Activated naive CD4-positive, alpha-beta T cell treated with anti-CD3 and anti-CD28 coated beads, Interleukin-2, amount 50 U/mL, for 24 hours (primary cell): ENCODE data around the gene PRKG1.

Source experiments
- H3K27ac Mint-ChIP-seq: one replicate; pipeline ENCODE4 v1.8.0; 2021; ENCODE audit warnings: mild to moderate bottlenecking, mixed read lengths
- H3K27me3 Mint-ChIP-seq: one replicate; pipeline ENCODE4 v1.8.0; 2021; ENCODE audit warnings: mixed read lengths
- H3K36me3 Mint-ChIP-seq: one replicate; pipeline ENCODE4 v1.8.0; 2021; ENCODE audit warnings: mixed read lengths
- H3K4me1 Mint-ChIP-seq: one replicate; pipeline ENCODE4 v1.8.0; 2021; ENCODE audit warnings: mixed read lengths
- H3K4me3 Mint-ChIP-seq: one replicate; pipeline ENCODE4 v1.8.0; 2021; ENCODE audit warnings: mild to moderate bottlenecking, mixed read lengths
- H3K9me3 Mint-ChIP-seq: one replicate; pipeline ENCODE4 v1.8.0; 2021; ENCODE audit warnings: mixed read lengths

PRKG1 gene

GRCh38 chr10:51363415-51363814 lies 289.1 kb downstream of the PRKG1 start:
- peaks cover 3% of the 10 kb centered on the region for H3K27me3 Mint-ChIP-seq
- H3K4me3 Mint-ChIP-seq: no peak overlapping the region
- no peaks in the 10 kb centered on the region for H3K4me1 Mint-ChIP-seq
- H3K9me3 Mint-ChIP-seq: peaks cover under 1% of the 10 kb centered on the region
- no peaks in the 10 kb centered on the region for H3K36me3 Mint-ChIP-seq
- no peak overlapping the region for H3K27ac Mint-ChIP-seq

- H3K36me3 Mint-ChIP-seq: no peaks in the 10 kb centered on the region
- no peak overlapping the region for H3K27ac Mint-ChIP-seq
- no peak overlapping the region for H3K4me3 Mint-ChIP-seq
- H3K9me3 Mint-ChIP-seq: peaks cover 4% of the 10 kb centered on the region
- H3K4me1 Mint-ChIP-seq: no peaks in the 10 kb centered on the region
- H3K27me3 Mint-ChIP-seq: peaks cover 3% of the 10 kb centered on the region
These were observed 290.4 kb downstream of the PRKG1 start for GRCh38 chr10:51364674-51365073.

- Mint-ChIP-seq H3K9me3 (peaks cover 4% of the 10 kb centered on the region), H3K36me3 (no peaks in the 10 kb centered on the region), H3K27me3 (peaks cover 4% of the 10 kb centered on the region), H3K4me3 (no peak overlapping the region), H3K4me1 (no peaks in the 10 kb centered on the region), H3K27ac (no peak overlapping the region)
These were observed 291.8 kb downstream of the PRKG1 start for GRCh38 chr10:51366044-51366443.

- Mint-ChIP-seq H3K36me3 (no peaks in the 10 kb centered on the region), H3K27ac (no peak overlapping the region), H3K27me3 (peaks cover 4% of the 10 kb centered on the region), H3K4me3 (no peak overlapping the region), H3K4me1 (no peaks in the 10 kb centered on the region), H3K9me3 (peaks cover 4% of the 10 kb centered on the region)
These were observed 292.8 kb downstream of the PRKG1 start for GRCh38 chr10:51367127-51367526.

GRCh38 chr10:51367694-51368093 lies 293.4 kb downstream of the PRKG1 start:
- H3K36me3 Mint-ChIP-seq: no peaks in the 10 kb centered on the region
- H3K4me1 Mint-ChIP-seq: no peaks in the 10 kb centered on the region
- H3K4me3 Mint-ChIP-seq: no peak overlapping the region
- peaks cover 4% of the 10 kb centered on the region for H3K27me3 Mint-ChIP-seq
- no peak overlapping the region for H3K27ac Mint-ChIP-seq
- peaks cover 4% of the 10 kb centered on the region for H3K9me3 Mint-ChIP-seq

- Mint-ChIP-seq H3K36me3 (no peaks in the 10 kb centered on the region), H3K4me1 (no peaks in the 10 kb centered on the region), H3K9me3 (peaks cover 4% of the 10 kb centered on the region), H3K27me3 (peaks cover 4% of the 10 kb centered on the region), H3K4me3 (no peak overlapping the region), H3K27ac (no peak overlapping the region)
These were observed 294.7 kb downstream of the PRKG1 start for GRCh38 chr10:51368943-51369342.

GRCh38 chr10:51369903-51370302 lies 295.6 kb downstream of the PRKG1 start:
- H3K4me3 Mint-ChIP-seq: no peak overlapping the region
- no peaks in the 10 kb centered on the region for H3K36me3 Mint-ChIP-seq
- no peaks in the 10 kb centered on the region for H3K4me1 Mint-ChIP-seq
- H3K27me3 Mint-ChIP-seq: peaks cover 4% of the 10 kb centered on the region
- no peak overlapping the region for H3K27ac Mint-ChIP-seq
- H3K9me3 Mint-ChIP-seq: peaks cover 4% of the 10 kb centered on the region

GRCh38 chr10:51371743-51372142 lies 297.5 kb downstream of the PRKG1 start:
- no peaks in the 10 kb centered on the region for H3K4me1 Mint-ChIP-seq
- peaks cover 2% of the 10 kb centered on the region for H3K27me3 Mint-ChIP-seq
- H3K4me3 Mint-ChIP-seq: no peak overlapping the region
- H3K9me3 Mint-ChIP-seq: peaks cover 4% of the 10 kb centered on the region
- H3K36me3 Mint-ChIP-seq: no peaks in the 10 kb centered on the region
- no peak overlapping the region for H3K27ac Mint-ChIP-seq

GRCh38 chr10:51375790-51376189 lies 301.5 kb downstream of the PRKG1 start:
- Mint-ChIP-seq H3K27me3 (peaks cover 1% of the 10 kb centered on the region), H3K4me3 (no peak overlapping the region), H3K36me3 (no peaks in the 10 kb centered on the region), H3K9me3 (no peaks in the 10 kb centered on the region), H3K4me1 (no peaks in the 10 kb centered on the region), H3K27ac (no peak overlapping the region)

GRCh38 chr10:51377070-51377931 lies 303.0 kb downstream of the PRKG1 start:
- H3K4me3 Mint-ChIP-seq: no peak overlapping the region

GRCh38 chr10:51377932-51378599 lies 303.8 kb downstream of the PRKG1 start:
- Mint-ChIP-seq H3K36me3 (no peaks in the 10 kb centered on the region), H3K4me3 (no peak overlapping the region), H3K27ac (no peak overlapping the region), H3K4me1 (no peaks in the 10 kb centered on the region), H3K9me3 (no peaks in the 10 kb centered on the region), H3K27me3 (no peaks in the 10 kb centered on the region)

More at GRCh38 chr10:51377070-51377931, 303.0 kb downstream of the PRKG1 start:
- no peaks in the 10 kb centered on the region for H3K9me3 Mint-ChIP-seq
- H3K27ac Mint-ChIP-seq: no peak overlapping the region
- H3K27me3 Mint-ChIP-seq: no peaks in the 10 kb centered on the region
- H3K36me3 Mint-ChIP-seq: no peaks in the 10 kb centered on the region
- no peaks in the 10 kb centered on the region for H3K4me1 Mint-ChIP-seq

GRCh38 chr10:51382181-51382580 lies 307.9 kb downstream of the PRKG1 start:
- Mint-ChIP-seq H3K27ac (no peak overlapping the region), H3K36me3 (no peaks in the 10 kb centered on the region), H3K9me3 (no peaks in the 10 kb centered on the region), H3K4me3 (no peak overlapping the region), H3K27me3 (peaks cover 1% of the 10 kb centered on the region), H3K4me1 (no peaks in the 10 kb centered on the region)

GRCh38 chr10:51384971-51385370 lies 310.7 kb downstream of the PRKG1 start:
- peaks cover 1% of the 10 kb centered on the region for H3K27me3 Mint-ChIP-seq
- no peaks in the 10 kb centered on the region for H3K36me3 Mint-ChIP-seq
- H3K4me3 Mint-ChIP-seq: no peak overlapping the region
- H3K27ac Mint-ChIP-seq: no peak overlapping the region
- no peaks in the 10 kb centered on the region for H3K4me1 Mint-ChIP-seq
- H3K9me3 Mint-ChIP-seq: no peaks in the 10 kb centered on the region

- no peak overlapping the region for H3K27ac Mint-ChIP-seq
- peaks cover 1% of the 10 kb centered on the region for H3K27me3 Mint-ChIP-seq
- H3K36me3 Mint-ChIP-seq: no peaks in the 10 kb centered on the region
- H3K9me3 Mint-ChIP-seq: no peaks in the 10 kb centered on the region
- H3K4me1 Mint-ChIP-seq: no peaks in the 10 kb centered on the region
- H3K4me3 Mint-ChIP-seq: no peak overlapping the region
These were observed 312.1 kb downstream of the PRKG1 start for GRCh38 chr10:51386248-51386885.

- no peak overlapping the region for H3K4me3 Mint-ChIP-seq
- H3K27ac Mint-ChIP-seq: no peak overlapping the region
- no peaks in the 10 kb centered on the region for H3K4me1 Mint-ChIP-seq
- H3K9me3 Mint-ChIP-seq: no peaks in the 10 kb centered on the region
- no peaks in the 10 kb centered on the region for H3K36me3 Mint-ChIP-seq
- no peaks in the 10 kb centered on the region for H3K27me3 Mint-ChIP-seq
These were observed 315.4 kb downstream of the PRKG1 start for GRCh38 chr10:51389415-51390321.
